IMR-90 (cell line): ENCODE results near the gene S100A4. TPM values are rescaled to one million over a fixed set of nuclear protein-coding genes. Genes with fewer than 3 reads are reported as not detected.

Experiments used
- ATAC-seq: fragments of 200-7000 bp; cut with Tn5 transposase; 2 replicates; pipeline ENCODE4 v1.9.1; 2020; ENCODE audit warnings: low read depth, mild to moderate bottlenecking, moderate library complexity
- BruUV-seq: library from RNA; stranded (reverse); fragments of 400-500 nt; replicated peaks from 2 replicates; lab custom pipeline; 2021; lab: Mats Ljungman, UMichigan
- CTCF ChIA-PET: fragments of 300-600 bp; formaldehyde crosslinking; extraction: SDS; loops from one replicate; lab custom pipeline; 2021; ENCODE audit warnings: antibody characterized with exemption; lab: Yijun Ruan, JAX
- POLR2A ChIA-PET: fragments of 300-600 bp; sonication (Branson Sonifier 250); formaldehyde crosslinking; loops from one replicate; lab custom pipeline; 2022; ENCODE audit warnings: antibody characterized with exemption; ENCODE audit not compliant: unreplicated experiment; lab: Charles Lee
- DNase-seq: peaks from one replicate; pipeline ENCODE4 v3.0.0; 2013
- H2AFZ ChIP-seq: replicated peaks from 2 replicates; pipeline ENCODE3; 2013; ENCODE audit warnings: low read length, mild to moderate bottlenecking; ENCODE audit not compliant: poor library complexity
- H2AK5ac ChIP-seq: 2 replicates; pipeline ENCODE4 v1.6.1; 2013; ENCODE audit warnings: low read depth, low read length, inconsistent platforms
- H2AK9ac ChIP-seq: replicated peaks from 2 replicates; pipeline ENCODE3; 2013; ENCODE audit warnings: mild to moderate bottlenecking, low read depth, low read length, moderate library complexity; ENCODE audit not compliant: poor library complexity
- H2BK120ac ChIP-seq: 2 replicates; pipeline ENCODE4 v1.6.1; 2013; ENCODE audit warnings: low read depth, low read length, inconsistent platforms
- H2BK15ac ChIP-seq: 3 replicates; pipeline ENCODE4 v1.6.1; 2013; ENCODE audit warnings: low read depth, low read length, inconsistent platforms
- H2BK20ac ChIP-seq: 2 replicates; pipeline ENCODE4 v1.6.1; 2013; ENCODE audit warnings: low read depth, mild to moderate bottlenecking, inconsistent platforms, low read length, moderate library complexity
- H2BK5ac ChIP-seq: 2 replicates; pipeline ENCODE4 v1.6.1; 2013; ENCODE audit warnings: mild to moderate bottlenecking, low read depth, low read length, inconsistent platforms; ENCODE audit not compliant: poor library complexity, severe bottlenecking
- H3K14ac ChIP-seq: replicated peaks from 2 replicates; pipeline ENCODE4 v1.6.1; 2013; ENCODE audit warnings: low read depth, low read length, inconsistent platforms
- H3K18ac ChIP-seq: 2 replicates; pipeline ENCODE4 v1.6.1; 2013; ENCODE audit warnings: low read depth, low read length, control low read depth
- H3K23ac ChIP-seq: 2 replicates; pipeline ENCODE4 v1.6.1; 2013; ENCODE audit warnings: low read depth, low read length, inconsistent platforms
- H3K27ac ChIP-seq: 2 replicates; pipeline ENCODE4 v1.5.1; 2013; ENCODE audit warnings: mild to moderate bottlenecking, control low read depth, low read length; ENCODE audit not compliant: insufficient read depth
- H3K27me3 ChIP-seq: 2 replicates; pipeline ENCODE4 v1.6.1; 2013; ENCODE audit warnings: low read length; ENCODE audit not compliant: control insufficient read depth, insufficient read depth
- H3K36me3 ChIP-seq: 2 replicates; pipeline ENCODE4 v1.6.1; 2013; ENCODE audit warnings: low read length, mixed read lengths; ENCODE audit not compliant: control insufficient read depth, insufficient read depth
- H3K4ac ChIP-seq: 2 replicates; pipeline ENCODE4 v1.6.1; 2013; ENCODE audit warnings: low read depth, low read length, inconsistent platforms
- H3K4me1 ChIP-seq: 2 replicates; pipeline ENCODE4 v1.6.1; 2013; ENCODE audit warnings: low read length, mixed read lengths; ENCODE audit not compliant: control insufficient read depth, insufficient read depth
- H3K4me2 ChIP-seq: 2 replicates; pipeline ENCODE4 v1.6.1; 2013; ENCODE audit warnings: low read depth, mild to moderate bottlenecking, control low read depth, low read length, moderate library complexity
- H3K4me3 ChIP-seq: 2 replicates; pipeline ENCODE4 v1.5.1; 2013; ENCODE audit warnings: low read depth, mild to moderate bottlenecking, control low read depth, low read length, moderate library complexity; ENCODE audit not compliant: insufficient read depth
- H3K56ac ChIP-seq: 2 replicates; pipeline ENCODE4 v1.6.1; 2013; ENCODE audit warnings: low read length, inconsistent platforms; ENCODE audit not compliant: insufficient read depth; ENCODE audit errors: extremely low read depth
- H3K79me1 ChIP-seq, 2 experiments: 2 replicates each; pipeline ENCODE4 v1.6.1; 2013; ENCODE audit warnings: low read length in 2 of 2, inconsistent platforms in 1 of 2, low read depth in 1 of 2
- H3K9ac ChIP-seq: 2 replicates; pipeline ENCODE4 v1.6.1; 2013; ENCODE audit warnings: low read depth, low read length, control low read depth
- H3K9me1 ChIP-seq: 2 replicates; pipeline ENCODE4 v1.6.1; 2013; ENCODE audit warnings: low read length, inconsistent platforms; ENCODE audit not compliant: insufficient read depth
- H3K9me3 ChIP-seq: 2 replicates; pipeline ENCODE4 v1.6.1; 2013; ENCODE audit warnings: low read length; ENCODE audit not compliant: control insufficient read depth, insufficient read depth
- H4K20me1 ChIP-seq: 2 replicates; pipeline ENCODE4 v1.6.1; 2013; ENCODE audit warnings: low read length, inconsistent platforms; ENCODE audit not compliant: insufficient read depth
- H4K5ac ChIP-seq: 2 replicates; pipeline ENCODE4 v1.6.1; 2013; ENCODE audit warnings: mild to moderate bottlenecking, low read depth, low read length, control low read depth
- H4K8ac ChIP-seq, 2 experiments: 2 replicates each; pipeline ENCODE4 v1.6.1; 2013; ENCODE audit warnings: low read depth in 2 of 2, low read length in 2 of 2, control low read depth in 1 of 2, inconsistent platforms in 1 of 2
- H4K91ac ChIP-seq: 2 replicates; pipeline ENCODE4 v1.6.1; 2013; ENCODE audit warnings: low read depth, low read length, inconsistent platforms; ENCODE audit not compliant: insufficient read depth
- BHLHE40 ChIP-seq: fragments of 150-350 bp; IDR thresholded peaks from 2 replicates; pipeline ENCODE4 v1.6.1; 2016; ENCODE audit warnings: mild to moderate bottlenecking, low read depth, low read length
- CEBPB ChIP-seq: IDR thresholded peaks from 2 replicates; pipeline ENCODE4 v1.6.1; 2012; ENCODE audit warnings: low read depth, low read length, improper control_type of control experiment
- CHD1 ChIP-seq: IDR thresholded peaks from 2 replicates; pipeline ENCODE4 v1.6.1; 2012; ENCODE audit warnings: low read depth, low read length, improper control_type of control experiment
- FOS ChIP-seq: fragments of 150-350 bp; IDR thresholded peaks from 2 replicates; pipeline ENCODE4 v1.6.1; 2016; ENCODE audit warnings: low read depth, low read length
- MAFK ChIP-seq: IDR thresholded peaks from 2 replicates; pipeline ENCODE4 v1.6.1; 2012; ENCODE audit warnings: low read depth, low read length, improper control_type of control experiment
- MAZ ChIP-seq: IDR thresholded peaks from 2 replicates; pipeline ENCODE4 v1.6.1; 2012; ENCODE audit warnings: low read depth, mild to moderate bottlenecking, low read length, improper control_type of control experiment, moderate library complexity, borderline replicate concordance
- MXI1 ChIP-seq: IDR thresholded peaks from 2 replicates; pipeline ENCODE4 v1.6.1; 2012; ENCODE audit warnings: low read depth, mild to moderate bottlenecking, low read length, moderate library complexity, borderline replicate concordance
- NFE2L2 ChIP-seq: fragments of 150-350 bp; IDR thresholded peaks from 2 replicates; pipeline ENCODE4 v1.6.1; 2016; ENCODE audit warnings: low read depth, mild to moderate bottlenecking, low read length
- POLR2A ChIP-seq: IDR thresholded peaks from 2 replicates; pipeline ENCODE4 v1.6.1; 2012; ENCODE audit warnings: mild to moderate bottlenecking, low read depth, low read length
- RAD21 ChIP-seq: IDR thresholded peaks from 2 replicates; pipeline ENCODE4 v1.6.1; 2012; ENCODE audit warnings: low read length, improper control_type of control experiment
- RCOR1 ChIP-seq: IDR thresholded peaks from 2 replicates; pipeline ENCODE4 v1.6.1; 2012; ENCODE audit warnings: mild to moderate bottlenecking, low read length, improper control_type of control experiment; ENCODE audit not compliant: insufficient replicate concordance
- RFX5 ChIP-seq: IDR thresholded peaks from 2 replicates; pipeline ENCODE4 v1.8.0; 2012; ENCODE audit warnings: low read depth, mild to moderate bottlenecking, low read length, moderate library complexity
- SMC3 ChIP-seq: fragments of 150-350 bp; IDR thresholded peaks from 2 replicates; pipeline ENCODE4 v1.6.1; 2016; ENCODE audit warnings: low read depth, mild to moderate bottlenecking, antibody characterized with exemption, low read length, moderate library complexity
- WGBS, 2 experiments: methylation state at CpG; one replicate each; pipeline versions ENCODE4 v1.1.5 to v1.1.7; 2013; ENCODE audit warnings: missing lambda C conversion rate in 2 of 2; ENCODE audit not compliant: insufficient read length in 1 of 2; ENCODE audit errors: extremely low coverage in 2 of 2; 5-methylcytosine and 5-hydroxymethylcytosine counted together
- dilution Hi-C: fragments of 300-500 bp; cut with HindIII; formaldehyde crosslinking; loops from one replicate; pipeline ENCODE4 v1.14.3; 2018; ENCODE audit warnings: low sequenced_read_pairs; ENCODE audit not compliant: unreplicated experiment
- in situ Hi-C: fragments of 300-500 bp; cut with MboI; formaldehyde crosslinking; loops from 3 replicates; pipeline ENCODE4 v1.14.3; 2019; ENCODE audit warnings: low sequenced_read_pairs, inconsistent platforms, mixed read lengths
- intact Hi-C: fragments of 100-400 bp; cut with micrococcal nuclease; formaldehyde crosslinking; loops from 2 replicates; pipeline ENCODE4 v1.10.0; 2022
- polyA plus RNA-seq, 3 experiments: library from polyadenylated mRNA; depleted of rRNA; stranded (reverse); fragments of >200 nt; gene quantifications; 2 replicates each; pipeline ENCODE4 v1.2.3, GENCODE V29; 2012; ENCODE audit warnings: low replicate concordance in 1 of 3
- total RNA-seq: library from RNA; depleted of rRNA; stranded (reverse); fragments of >200 nt; gene quantifications from 2 replicates; pipeline ENCODE4 v1.2.3, GENCODE V29; 2012
- TF ChIP-seq, protein P1 (sequence below): conservative IDR thresholded peaks from 2 replicates; pipeline ENCODE4 v1.5.1; 2012; ENCODE audit warnings: mild to moderate bottlenecking, low read depth, low read length, improper control_type of control experiment
- TF ChIP-seq, protein P2 (sequence below): fragments of 150-350 bp; IDR thresholded peaks from 2 replicates; pipeline ENCODE4 v1.6.1; 2017; ENCODE audit warnings: mild to moderate bottlenecking, antibody characterized with exemption, low read length, low read depth
- TF ChIP-seq, protein P3 (sequence below): fragments of 150-350 bp; IDR thresholded peaks from 2 replicates; pipeline ENCODE4 v1.6.1; 2016; ENCODE audit warnings: low read depth, mild to moderate bottlenecking, low read length, moderate library complexity, borderline replicate concordance

The S100A4 gene
- total and polyA plus RNA-seq, 2 of the 4 experiments (the other 2 are of a cell fraction) = 5.6 to 16.6 TPM

DNA sequence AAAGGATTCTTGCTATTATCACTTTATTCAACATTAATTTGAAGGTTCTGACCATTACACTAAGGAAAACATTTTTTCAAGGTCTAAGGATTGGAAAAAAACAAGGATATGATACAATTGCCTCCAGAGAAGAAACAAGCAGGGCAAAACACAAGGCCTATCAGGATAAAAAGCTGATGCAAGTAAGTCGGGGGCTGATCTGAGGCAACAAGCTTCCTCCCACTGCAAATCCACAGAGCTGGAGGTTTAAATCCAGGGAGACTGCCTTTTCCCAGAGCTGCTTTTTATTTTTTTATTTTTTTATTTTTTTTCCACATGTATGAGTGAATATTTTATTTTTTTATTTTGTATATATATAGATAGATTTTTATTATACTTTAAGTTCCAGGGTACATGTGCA is 39.4 kb upstream of the S100A4 start:
- H2AK5ac ChIP-seq = no peak overlapping the region
- no peaks in the 10 kb centered on the region for H3K36me3 ChIP-seq
- in situ Hi-C loops (no loop called here), dilution Hi-C loops (no loop called here), intact Hi-C loops (no loop called here)
- no peaks in the 10 kb centered on the region for H3K9me1 ChIP-seq
- no peak overlapping the region for H2BK120ac ChIP-seq
- BruUV-seq = no TSS peak
- no peaks in the 10 kb centered on the region for H4K20me1 ChIP-seq
- H3K27me3 ChIP-seq = no peaks in the 10 kb centered on the region
- H3K9me3 ChIP-seq = no peaks in the 10 kb centered on the region
- H3K56ac ChIP-seq = no peak overlapping the region
- H2BK5ac ChIP-seq = no peak overlapping the region
- CTCF ChIA-PET = interaction anchor here (0.6 kb wide), 1 partner anchor 36 kb away, joined by 3 read pairs; the partner anchor contains the start of gene S100A3
- POLR2A ChIA-PET = no interaction called here
- H3K4me3 ChIP-seq = no peak overlapping the region
- no peak overlapping the region for H2BK15ac ChIP-seq
- no peak overlapping the region for H4K8ac ChIP-seq
- no peak overlapping the region for H3K9ac ChIP-seq
- no peak overlapping the region for H3K4ac ChIP-seq
- H3K14ac ChIP-seq = no peak overlapping the region
- no peak for TF ChIP-seq RCOR1
- TF ChIP-seq, protein P1, sequence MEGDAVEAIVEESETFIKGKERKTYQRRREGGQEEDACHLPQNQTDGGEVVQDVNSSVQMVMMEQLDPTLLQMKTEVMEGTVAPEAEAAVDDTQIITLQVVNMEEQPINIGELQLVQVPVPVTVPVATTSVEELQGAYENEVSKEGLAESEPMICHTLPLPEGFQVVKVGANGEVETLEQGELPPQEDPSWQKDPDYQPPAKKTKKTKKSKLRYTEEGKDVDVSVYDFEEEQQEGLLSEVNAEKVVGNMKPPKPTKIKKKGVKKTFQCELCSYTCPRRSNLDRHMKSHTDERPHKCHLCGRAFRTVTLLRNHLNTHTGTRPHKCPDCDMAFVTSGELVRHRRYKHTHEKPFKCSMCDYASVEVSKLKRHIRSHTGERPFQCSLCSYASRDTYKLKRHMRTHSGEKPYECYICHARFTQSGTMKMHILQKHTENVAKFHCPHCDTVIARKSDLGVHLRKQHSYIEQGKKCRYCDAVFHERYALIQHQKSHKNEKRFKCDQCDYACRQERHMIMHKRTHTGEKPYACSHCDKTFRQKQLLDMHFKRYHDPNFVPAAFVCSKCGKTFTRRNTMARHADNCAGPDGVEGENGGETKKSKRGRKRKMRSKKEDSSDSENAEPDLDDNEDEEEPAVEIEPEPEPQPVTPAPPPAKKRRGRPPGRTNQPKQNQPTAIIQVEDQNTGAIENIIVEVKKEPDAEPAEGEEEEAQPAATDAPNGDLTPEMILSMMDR = no peak
- no peak for TF ChIP-seq POLR2A
- TF ChIP-seq SMC3 = no peak
- TF ChIP-seq CHD1 = no peak
- TF ChIP-seq RFX5 = no peak
- TF ChIP-seq FOS = no peak
- TF ChIP-seq, protein P2, sequence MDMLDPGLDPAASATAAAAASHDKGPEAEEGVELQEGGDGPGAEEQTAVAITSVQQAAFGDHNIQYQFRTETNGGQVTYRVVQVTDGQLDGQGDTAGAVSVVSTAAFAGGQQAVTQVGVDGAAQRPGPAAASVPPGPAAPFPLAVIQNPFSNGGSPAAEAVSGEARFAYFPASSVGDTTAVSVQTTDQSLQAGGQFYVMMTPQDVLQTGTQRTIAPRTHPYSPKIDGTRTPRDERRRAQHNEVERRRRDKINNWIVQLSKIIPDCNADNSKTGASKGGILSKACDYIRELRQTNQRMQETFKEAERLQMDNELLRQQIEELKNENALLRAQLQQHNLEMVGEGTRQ = no peak
- no peak for TF ChIP-seq CEBPB
- no peak for TF ChIP-seq MXI1
- TF ChIP-seq, protein P3, sequence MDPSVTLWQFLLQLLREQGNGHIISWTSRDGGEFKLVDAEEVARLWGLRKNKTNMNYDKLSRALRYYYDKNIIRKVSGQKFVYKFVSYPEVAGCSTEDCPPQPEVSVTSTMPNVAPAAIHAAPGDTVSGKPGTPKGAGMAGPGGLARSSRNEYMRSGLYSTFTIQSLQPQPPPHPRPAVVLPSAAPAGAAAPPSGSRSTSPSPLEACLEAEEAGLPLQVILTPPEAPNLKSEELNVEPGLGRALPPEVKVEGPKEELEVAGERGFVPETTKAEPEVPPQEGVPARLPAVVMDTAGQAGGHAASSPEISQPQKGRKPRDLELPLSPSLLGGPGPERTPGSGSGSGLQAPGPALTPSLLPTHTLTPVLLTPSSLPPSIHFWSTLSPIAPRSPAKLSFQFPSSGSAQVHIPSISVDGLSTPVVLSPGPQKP = no peak
- TF ChIP-seq NFE2L2 = no peak
- TF ChIP-seq RAD21 = no peak
- no peak for TF ChIP-seq MAZ
- TF ChIP-seq MAFK = no peak
- no peak for TF ChIP-seq BHLHE40
- H4K5ac ChIP-seq = no peak overlapping the region
- H3K4me1 ChIP-seq = peaks cover 2% of the 10 kb centered on the region; the same call in 1 of the 2 replicates
- no peak overlapping the region for H4K91ac ChIP-seq
- DNase-seq (no peak), ATAC-seq (no peak)
- H3K27ac ChIP-seq = no peak overlapping the region
- H3K18ac ChIP-seq = no peak overlapping the region
- no CpG with 5 or more reads among the region's 1 CpG for WGBS, 2 experiments
- no peak overlapping the region for H3K23ac ChIP-seq
- no peak overlapping the region for H2AFZ ChIP-seq
- H2AK9ac ChIP-seq = no peak overlapping the region
- H2BK20ac ChIP-seq = no peak overlapping the region
- H3K79me1 ChIP-seq = no peaks in the 10 kb centered on the region
- no peak overlapping the region for H3K4me2 ChIP-seq
